Measurements from ENCODE around the gene NR4A1.
A peak's percentile ranks its signal among the peaks of the same experiment; 100 is the strongest.

Gene NR4A1

GRCh38 chr12:52050758-52051541 is at the start of gene NR4A1:
Gene NR4A1 (plus strand): TSS chr12:52051442. CDS start chr12:52054329, 2,887 bp downstream.
- DNase-seq, result peak; percentile 81 to 95 (median 95)

- no peak for DNase-seq
Measured at GRCh38 chr12:52003016-52003550, 48.2 kb upstream of the NR4A1 start.

GRCh38 chr12:52003591-52003990 is 47.7 kb upstream of the NR4A1 start:
- DNase-seq, result no peak

- peak; percentile 48 to 83 (median 69) for DNase-seq
Measured at GRCh38 chr12:52004042-52004648, 47.1 kb upstream of the NR4A1 start.

- no peak for DNase-seq
Measured at GRCh38 chr12:52005218-52005902, 45.9 kb upstream of the NR4A1 start.

GRCh38 chr12:52005903-52006703 is 45.1 kb upstream of the NR4A1 start:
- peak in 1 of 3 experiments; percentile 54 for DNase-seq

GRCh38 chr12:52006726-52007157 is 44.5 kb upstream of the NR4A1 start, which contains the start of gene TAMALIN:
Gene TAMALIN (plus strand): TSS chr12:52006946. CDS start chr12:52007020, 74 bp downstream.
- peak; percentile 27 to 85 (median 81) for DNase-seq

GRCh38 chr12:52007158-52007921 is 43.9 kb upstream of the NR4A1 start:
- DNase-seq, result no peak

GRCh38 chr12:52007982-52008510 is 43.2 kb upstream of the NR4A1 start:
- no peak for DNase-seq

- no peak for DNase-seq
Measured at GRCh38 chr12:52009081-52009751, 42.0 kb upstream of the NR4A1 start.

- DNase-seq, result no peak
Measured at GRCh38 chr12:52010152-52010622, 41.1 kb upstream of the NR4A1 start.

GRCh38 chr12:52010692-52011601 is 40.3 kb upstream of the NR4A1 start:
- DNase-seq, result peak in 2 of 3 experiments; percentile 60 to 84

- DNase-seq, result no peak
Measured at GRCh38 chr12:52011602-52012214, 39.5 kb upstream of the NR4A1 start.

GRCh38 chr12:52013626-52014310 is 37.5 kb upstream of the NR4A1 start:
- DNase-seq, result no peak

- no peak for DNase-seq
Measured at GRCh38 chr12:52014567-52015530, 36.4 kb upstream of the NR4A1 start.

- no peak for DNase-seq
Measured at GRCh38 chr12:52015532-52016041, 35.7 kb upstream of the NR4A1 start.

Measured in NCI-H1417 (cell line).